Left lung (tissue), 10 donors: ENCODE data around the gene SLC34A1. TPM values are rescaled to one million over a fixed set of nuclear protein-coding genes. Genes with fewer than 3 reads are reported as not detected.
"Not testable (repeated sequence)": the region's sequence is repeated elsewhere in the genome, so short reads cannot be mapped to it uniquely, and the experiment has no call there.

Experiments
- ATAC-seq: fragments of 200-7000 bp; cut with Tn5 transposase; one replicate; pipeline ENCODE4 v1.9.1; 2020; ENCODE audit warnings: moderate library complexity
- DNase-seq, 4 donors: peaks; one replicate each; pipeline ENCODE4 v3.0.0-alpha.2; 2013 to 2020
- H3K27ac ChIP-seq, 2 donors: fragments of 200-600 bp; sonication (generic) in 1 of 2; one replicate each; pipeline versions ENCODE4 v1.5.0 to v1.8.0; 2020 to 2021
- H3K27me3 ChIP-seq, 2 donors: fragments of 200-600 bp; sonication (generic) in 1 of 2; one replicate each; pipeline versions ENCODE4 v1.5.0 to v1.8.0; 2020 to 2021
- H3K36me3 ChIP-seq, 2 donors: fragments of 200-600 bp; sonication (generic) in 1 of 2; one replicate each; pipeline versions ENCODE4 v1.5.0 to v1.8.0; 2020 to 2021
- H3K4me1 ChIP-seq, 2 donors: fragments of 200-600 bp; one replicate each; pipeline ENCODE4 v1.8.0; 2021
- H3K4me3 ChIP-seq, 2 donors: fragments of 200-600 bp; sonication (generic) in 1 of 2; one replicate each; pipeline versions ENCODE4 v1.5.0 to v1.8.0; 2020 to 2021; ENCODE audit warnings: mild to moderate bottlenecking in 1 of 2
- H3K9me3 ChIP-seq, 2 donors: fragments of 200-600 bp; sonication (generic) in 1 of 2; one replicate each; pipeline versions ENCODE4 v1.5.0 to v1.8.0; 2020 to 2021
- CTCF ChIP-seq, 2 donors: fragments of 200-600 bp; sonication (generic) in 1 of 2; IDR thresholded peaks; one replicate each; pipeline versions ENCODE4 v1.5.0 to v1.8.0; 2021; ENCODE audit warnings: antibody characterized with exemption in 2 of 2
- intact Hi-C, 2 donors: fragments of 100-400 bp; cut with DNase I; formaldehyde crosslinking; loops; one replicate each; pipeline versions ENCODE4 v1.11.2 to v1.14.2; 2022
- polyA plus RNA-seq, 6 donors: library from polyadenylated mRNA; unstranded; fragments of 120-200 nt; gene quantifications; one replicate each; pipeline ENCODE4 v1.2.1, GENCODE V29; 2013; ENCODE audit not compliant: insufficient read length in 6 of 6
- total RNA-seq, 2 donors: library from RNA; stranded (reverse); fragmentation: NEBNext Ultra II Directional; extraction: Animal tissue kit (Norgen Biotek cat#: 25700); gene quantifications; one replicate each; pipeline ENCODE4 v1.2.1, GENCODE V29; 2021
- donor health status: DM: no; HTN: yes; CAD: no.
- donor health status: DM: no; HTN: no; CAD: no.

SLC34A1 gene
- total and polyA plus RNA-seq, 8 donors, result 0.18 to 1.7 (median 0.36) TPM; not detected in 3

GRCh38 chr5:177358370-177358819, 25.8 kb upstream of the SLC34A1 start:
- TF ChIP-seq CTCF (IDR thresholded peaks at IDR 0.05), result no peak
- no peak for ATAC-seq
- H3K27ac ChIP-seq, result peak overlapping the region in 1 of 2 donors; percentile 92
- intact Hi-C loops, result no loop called here
- no peaks in the 10 kb centered on the region for H3K36me3 ChIP-seq
- DNase-seq, result no peak
- H3K4me1 ChIP-seq, result peaks cover 4 to 80% of the 10 kb centered on the region in 2 donors
- no peaks in the 10 kb centered on the region for H3K27me3 ChIP-seq
- H3K9me3 ChIP-seq, result no peaks in the 10 kb centered on the region
- H3K4me3 ChIP-seq, result peak overlapping the region; percentile 15 to 61

- Histone ChIP-seq H3K36me3 (no peaks in the 10 kb centered on the region), H3K27ac (no peak overlapping the region), H3K4me3 (no peak overlapping the region), H3K27me3 (no peaks in the 10 kb centered on the region), H3K9me3 (no peaks in the 10 kb centered on the region), H3K4me1 (peaks cover 4 to 87% of the 10 kb centered on the region in 2 donors)
- intact Hi-C loops, result no loop called here
- TF ChIP-seq CTCF (IDR thresholded peaks at IDR 0.05), result no peak
- ATAC-seq, result no peak
- peak in 1 of 4 donors; percentile 45 for DNase-seq
Observed at GRCh38 chr5:177359451-177359851, 24.8 kb upstream of the SLC34A1 start.

- Histone ChIP-seq H3K4me3 (no peak overlapping the region), H3K27ac (no peak overlapping the region), H3K4me1 (peaks cover 4 to 87% of the 10 kb centered on the region in 2 donors), H3K36me3 (no peaks in the 10 kb centered on the region), H3K27me3 (no peaks in the 10 kb centered on the region), H3K9me3 (no peaks in the 10 kb centered on the region)
- ATAC-seq (no peak), DNase-seq (peak in 1 of 4 donors; percentile 10)
- intact Hi-C loops, result no loop called here
- no peak for TF ChIP-seq CTCF (IDR thresholded peaks at IDR 0.05)
Observed at GRCh38 chr5:177359860-177360259, 24.4 kb upstream of the SLC34A1 start.

- H3K9me3 ChIP-seq, H3K27me3 ChIP-seq, ATAC-seq, H3K4me3 ChIP-seq, H3K36me3 ChIP-seq, intact Hi-C loops: not testable (repeated sequence)
- H3K27ac ChIP-seq, result peak overlapping the region in 1 of 2 donors; percentile 71
- DNase-seq, result peak in 1 of 4 donors; percentile 43
- peaks cover 4 to 85% of the 10 kb centered on the region in 2 donors for H3K4me1 ChIP-seq
Observed at GRCh38 chr5:177360740-177361139, 23.5 kb upstream of the SLC34A1 start.

GRCh38 chr5:177361418-177362291, 22.6 kb upstream of the SLC34A1 start:
- peak in 1 of 4 donors; percentile 85 for DNase-seq
- TF ChIP-seq CTCF (IDR thresholded peaks at IDR 0.05), result no peak
- Histone ChIP-seq H3K36me3 (peaks cover 0 to 2% of the 10 kb centered on the region in 2 donors), H3K27me3 (no peaks in the 10 kb centered on the region), H3K9me3 (no peaks in the 10 kb centered on the region), H3K27ac (peak overlapping the region in 1 of 2 donors; percentile 71), H3K4me1 (peaks cover 11 to 89% of the 10 kb centered on the region in 2 donors), H3K4me3 (peak overlapping the region in 1 of 2 donors; percentile 45)
- ATAC-seq, result no peak
- intact Hi-C loops, result no loop called here
